ENCODE results near the gene CYB5R3.

DNA sequence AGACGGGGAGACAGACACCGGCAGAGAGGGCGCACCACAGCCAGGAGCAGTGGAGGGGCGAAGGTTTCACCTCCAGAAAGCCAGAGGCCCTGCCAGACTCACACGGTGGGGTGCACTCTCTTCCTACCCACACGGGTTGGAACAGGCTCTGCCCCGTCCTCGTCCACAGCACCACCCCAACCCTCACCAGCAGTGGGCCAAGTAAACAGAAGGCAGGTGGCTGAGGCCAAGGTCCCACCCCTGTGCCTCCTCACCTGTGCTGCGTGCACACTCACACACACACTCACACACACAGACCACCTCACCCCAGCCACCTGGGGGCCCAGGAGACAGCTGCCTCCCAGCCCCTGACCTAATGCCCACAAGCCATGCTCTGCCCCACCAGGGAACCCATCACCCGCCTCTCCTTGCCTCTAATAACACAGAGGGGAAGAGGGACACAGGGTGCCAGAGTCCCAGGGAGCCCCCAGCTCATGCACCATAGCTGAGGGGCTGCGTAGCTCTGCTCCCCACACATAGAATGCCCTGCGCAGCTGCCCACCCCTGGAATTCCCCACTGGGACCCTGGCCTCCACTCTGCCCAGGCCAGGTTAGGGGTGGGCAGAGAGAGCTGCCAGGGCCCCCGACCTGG, 3.1 kb downstream of the CYB5R3 start:
- TF ChIP-seq, protein P1, sequence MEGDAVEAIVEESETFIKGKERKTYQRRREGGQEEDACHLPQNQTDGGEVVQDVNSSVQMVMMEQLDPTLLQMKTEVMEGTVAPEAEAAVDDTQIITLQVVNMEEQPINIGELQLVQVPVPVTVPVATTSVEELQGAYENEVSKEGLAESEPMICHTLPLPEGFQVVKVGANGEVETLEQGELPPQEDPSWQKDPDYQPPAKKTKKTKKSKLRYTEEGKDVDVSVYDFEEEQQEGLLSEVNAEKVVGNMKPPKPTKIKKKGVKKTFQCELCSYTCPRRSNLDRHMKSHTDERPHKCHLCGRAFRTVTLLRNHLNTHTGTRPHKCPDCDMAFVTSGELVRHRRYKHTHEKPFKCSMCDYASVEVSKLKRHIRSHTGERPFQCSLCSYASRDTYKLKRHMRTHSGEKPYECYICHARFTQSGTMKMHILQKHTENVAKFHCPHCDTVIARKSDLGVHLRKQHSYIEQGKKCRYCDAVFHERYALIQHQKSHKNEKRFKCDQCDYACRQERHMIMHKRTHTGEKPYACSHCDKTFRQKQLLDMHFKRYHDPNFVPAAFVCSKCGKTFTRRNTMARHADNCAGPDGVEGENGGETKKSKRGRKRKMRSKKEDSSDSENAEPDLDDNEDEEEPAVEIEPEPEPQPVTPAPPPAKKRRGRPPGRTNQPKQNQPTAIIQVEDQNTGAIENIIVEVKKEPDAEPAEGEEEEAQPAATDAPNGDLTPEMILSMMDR (IDR thresholded peaks at IDR 0.05), result no peak
- no peak for TF ChIP-seq POLR2A (IDR thresholded peaks at IDR 0.05)
